Body of pancreas (tissue), 4 donors: ENCODE measurements around the gene OR13C4. TPM values are rescaled to one million over a fixed set of nuclear protein-coding genes. Genes with fewer than 3 reads are reported as not detected.

ENCODE experiments used
- ATAC-seq: fragments of 150-250 bp; one replicate; pipeline ENCODE4 v1.9.1; 2016
- DNase-seq, 4 donors: peaks; one replicate each; pipeline ENCODE4 v3.0.0-alpha.2; 2019
- H3K27ac ChIP-seq, 4 donors: fragments of 200-600 bp; sonication (generic); 1 replicate in 3 of 4; 2 replicates in 1 of 4; pipeline versions ENCODE4 v1.5.1 to v1.6.1; 2016 to 2019; ENCODE audit warnings: mild to moderate bottlenecking in 1 of 4, mixed read lengths in 1 of 4, moderate library complexity in 1 of 4
- H3K27me3 ChIP-seq, 2 donors: fragments of 200-600 bp; sonication (generic); one replicate each; pipeline ENCODE4 v1.6.0; 2016; ENCODE audit warnings: mild to moderate bottlenecking in 1 of 2
- H3K36me3 ChIP-seq, 2 donors: fragments of 200-600 bp; sonication (generic); replicated peaks in 1 of 2; 2 replicates each; pipeline ENCODE4 v1.5.1; 2016; ENCODE audit warnings: low read depth in 2 of 2; ENCODE audit not compliant: insufficient read depth in 1 of 2
- H3K4me1 ChIP-seq: fragments of 200-600 bp; sonication (generic); one replicate; pipeline ENCODE4 v1.6.0; 2016
- H3K4me3 ChIP-seq, 2 donors: fragments of 200-600 bp; sonication (generic); 1 replicate in 1 of 2; 2 replicates in 1 of 2; pipeline ENCODE4 v1.5.1; 2016 to 2019
- H3K9me3 ChIP-seq, 3 donors: fragments of 200-600 bp; sonication (generic); 1 replicate in 2 of 3; 2 replicates in 1 of 3; pipeline ENCODE4 v1.5.1; 2016
- CTCF ChIP-seq, 7 experiments: fragments of 450-650 bp in 4 of 7; fragments of 200-600 bp in 3 of 7; sonication (generic) in 3 of 7; IDR thresholded peaks; one replicate each; pipeline ENCODE4 v1.5.1; 2016 to 2019; ENCODE audit warnings: antibody characterized with exemption in 7 of 7
- POLR2A ChIP-seq, 3 donors: fragments of 450-650 bp; IDR thresholded peaks; one replicate each; pipeline ENCODE4 v1.6.1; 2016; ENCODE audit warnings: antibody characterized with exemption in 3 of 3, mild to moderate bottlenecking in 2 of 3
- WGBS, 2 donors: methylation state at CpG; one replicate each; pipeline ENCODE4 v1.1.5; 2017; 5-methylcytosine and 5-hydroxymethylcytosine counted together
- intact Hi-C: fragments of 100-400 bp; cut with DNase I; formaldehyde crosslinking; loops from one replicate; pipeline ENCODE4 v1.15.1; 2023
- total RNA-seq, 2 donors: library from RNA; depleted of rRNA; stranded (reverse); fragments of >200 nt; gene quantifications; one replicate each; pipeline ENCODE4 v1.1.0, GENCODE V29; 2016

The OR13C4 gene
- total RNA-seq, result not detected

- H3K4me1 ChIP-seq, result no peaks in the 10 kb centered on the region
- H3K27me3 ChIP-seq, result no peaks in the 10 kb centered on the region
- H3K27ac ChIP-seq, result no peak within 1 kb of the TSS
- ATAC-seq (no peak), DNase-seq (no peak)
- no peak within 1 kb of the TSS for H3K4me3 ChIP-seq
- intact Hi-C loops, result no loop called here
- H3K36me3 ChIP-seq, result no peaks in the 10 kb centered on the region
- no peaks in the 10 kb centered on the region for H3K9me3 ChIP-seq
- TF ChIP-seq POLR2A (IDR thresholded peaks at IDR 0.05), result no peak
- TF ChIP-seq CTCF (IDR thresholded peaks at IDR 0.05), result no peak
Observed at GRCh38 chr9:104527109-104527508, at the start of gene OR13C4. Gene OR13C4 (minus strand): TSS chr9:104527209. CDS start chr9:104527209, 0 bp downstream.

- Histone ChIP-seq H3K4me1 (no peaks in the 10 kb centered on the region), H3K4me3 (no peak overlapping the region), H3K36me3 (no peaks in the 10 kb centered on the region), H3K27ac (no peak overlapping the region), H3K9me3 (no peaks in the 10 kb centered on the region), H3K27me3 (no peaks in the 10 kb centered on the region)
- intact Hi-C loops, result no loop called here
- no peak for ATAC-seq
- DNase-seq, result no peak
- TF ChIP-seq CTCF (IDR thresholded peaks at IDR 0.05), result no peak
- 50 to 63% methylated on average over 2 of the region's 2 CpGs for WGBS, 2 donors
Observed at GRCh38 chr9:104575456-104575855, 48.4 kb upstream of the OR13C4 start.

- DNase-seq, result no peak
- Histone ChIP-seq H3K4me1 (no peaks in the 10 kb centered on the region), H3K9me3 (no peaks in the 10 kb centered on the region), H3K27ac (no peak overlapping the region), H3K36me3 (no peaks in the 10 kb centered on the region), H3K27me3 (no peaks in the 10 kb centered on the region), H3K4me3 (no peak overlapping the region)
- whole genome bisulfite sequencing, 2 donors, result 38 to 50% methylated on average over 1 of the region's 1 CpG
- intact Hi-C loops, result no loop called here
- no peak for TF ChIP-seq POLR2A (IDR thresholded peaks at IDR 0.05)
- TF ChIP-seq CTCF (IDR thresholded peaks at IDR 0.05), result no peak
- ATAC-seq, result no peak
Observed at GRCh38 chr9:104572612-104573011, 45.6 kb upstream of the OR13C4 start.

GRCh38 chr9:104568868-104569267, 41.9 kb upstream of the OR13C4 start, which contains the start of gene OR13C8:
Gene OR13C8 (plus strand): TSS chr9:104569168. CDS start chr9:104569168, 0 bp downstream.
- Histone ChIP-seq H3K36me3 (no peaks in the 10 kb centered on the region), H3K4me1 (no peaks in the 10 kb centered on the region), H3K27ac (no peak within 1 kb of the TSS), H3K9me3 (no peaks in the 10 kb centered on the region), H3K4me3 (no peak within 1 kb of the TSS), H3K27me3 (no peaks in the 10 kb centered on the region)
- ATAC-seq (no peak), DNase-seq (no peak)
- TF ChIP-seq POLR2A (IDR thresholded peaks at IDR 0.05), result no peak
- TF ChIP-seq CTCF (IDR thresholded peaks at IDR 0.05), result no peak
- WGBS, 2 donors, result 81 to 86% methylated on average over 4 of the region's 4 CpGs
- intact Hi-C loops, result no loop called here

- WGBS, 2 donors, result 36 to 46% methylated on average over 1 of the region's 1 CpG
- ATAC-seq (no peak), DNase-seq (no peak)
- Histone ChIP-seq H3K27me3 (no peaks in the 10 kb centered on the region), H3K27ac (no peak overlapping the region), H3K9me3 (no peaks in the 10 kb centered on the region), H3K36me3 (no peaks in the 10 kb centered on the region), H3K4me1 (no peaks in the 10 kb centered on the region), H3K4me3 (no peak overlapping the region)
- intact Hi-C loops, result no loop called here
- TF ChIP-seq CTCF (IDR thresholded peaks at IDR 0.05) (no peak), POLR2A (IDR thresholded peaks at IDR 0.05) (no peak)
Observed at GRCh38 chr9:104564358-104564757, 37.3 kb upstream of the OR13C4 start.
